Measurements from ENCODE around the gene KMT2C.

The KMT2C gene

DNA sequence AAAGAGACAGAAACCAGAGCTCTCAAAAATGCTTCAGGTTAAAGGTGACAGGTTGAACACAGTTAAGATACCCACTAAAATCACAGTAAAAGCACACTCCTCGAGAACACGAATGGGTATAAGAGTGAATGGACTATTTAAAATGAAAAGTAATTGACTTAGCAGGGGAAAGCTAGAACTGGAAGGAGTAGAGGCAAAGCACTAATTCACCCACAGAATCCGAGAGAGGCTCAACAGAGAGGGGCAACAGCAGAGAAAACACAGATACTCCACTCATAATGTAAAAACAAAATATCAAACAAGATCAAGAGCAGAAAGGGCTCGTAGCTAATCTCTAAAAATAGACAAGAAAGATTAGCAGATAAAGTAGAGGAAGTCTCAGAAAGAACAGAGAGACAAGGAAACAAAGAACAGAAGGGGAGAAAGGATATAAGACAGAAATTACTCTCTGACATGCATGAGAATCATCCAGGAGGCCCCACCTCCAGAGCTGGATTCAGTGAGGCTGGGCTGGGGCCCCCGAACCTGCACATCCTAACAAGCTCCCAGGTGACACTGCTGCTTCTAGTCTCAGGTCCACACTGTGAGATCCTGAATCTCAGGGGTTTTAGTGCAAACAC is 292.7 kb downstream of the KMT2C start:
- POLR2A ChIA-PET: no interaction called here
- TF ChIP-seq GLI2 (tag by site-specific recombination; IDR thresholded peaks at IDR 0.05; ENCODE audit: borderline replicate concordance, low read depth) (no peak), WT1 (tag by site-specific recombination; IDR thresholded peaks at IDR 0.05) (no peak), MEIS1 (CRISPR knock-in tag; IDR thresholded peaks at IDR 0.05; ENCODE audit: borderline replicate concordance) (no peak), ZSCAN30 (tag by site-specific recombination; IDR thresholded peaks at IDR 0.05) (no peak), ZNF138 (tag by site-specific recombination; IDR thresholded peaks at IDR 0.05; ENCODE audit: borderline replicate concordance) (no peak), ZNF530 (tag by site-specific recombination; IDR thresholded peaks at IDR 0.05; ENCODE audit: low read depth) (no peak), ZNF76 (tag by site-specific recombination; IDR thresholded peaks at IDR 0.05; ENCODE audit: borderline replicate concordance, low read depth) (no peak), ZNF394 (tag by site-specific recombination; IDR thresholded peaks at IDR 0.05; ENCODE audit: borderline replicate concordance) (no peak), KLF16 (tag by site-specific recombination; IDR thresholded peaks at IDR 0.05) (no peak), ZNF664 (tag by site-specific recombination; IDR thresholded peaks at IDR 0.05) (no peak), ZNF133 (tag by site-specific recombination; IDR thresholded peaks at IDR 0.05) (no peak), ZNF701 (tag by site-specific recombination; IDR thresholded peaks at IDR 0.05) (no peak)
- TF ChIP-seq, protein P1, sequence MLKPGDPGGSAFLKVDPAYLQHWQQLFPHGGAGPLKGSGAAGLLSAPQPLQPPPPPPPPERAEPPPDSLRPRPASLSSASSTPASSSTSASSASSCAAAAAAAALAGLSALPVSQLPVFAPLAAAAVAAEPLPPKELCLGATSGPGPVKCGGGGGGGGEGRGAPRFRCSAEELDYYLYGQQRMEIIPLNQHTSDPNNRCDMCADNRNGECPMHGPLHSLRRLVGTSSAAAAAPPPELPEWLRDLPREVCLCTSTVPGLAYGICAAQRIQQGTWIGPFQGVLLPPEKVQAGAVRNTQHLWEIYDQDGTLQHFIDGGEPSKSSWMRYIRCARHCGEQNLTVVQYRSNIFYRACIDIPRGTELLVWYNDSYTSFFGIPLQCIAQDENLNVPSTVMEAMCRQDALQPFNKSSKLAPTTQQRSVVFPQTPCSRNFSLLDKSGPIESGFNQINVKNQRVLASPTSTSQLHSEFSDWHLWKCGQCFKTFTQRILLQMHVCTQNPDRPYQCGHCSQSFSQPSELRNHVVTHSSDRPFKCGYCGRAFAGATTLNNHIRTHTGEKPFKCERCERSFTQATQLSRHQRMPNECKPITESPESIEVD (tag by site-specific recombination; IDR thresholded peaks at IDR 0.05): no peak
- no peaks in the 10 kb centered on the region for H3K4me1 ChIP-seq (ENCODE audit: control insufficient read depth, insufficient read depth, low read length)
- no peak overlapping the region for H3K27ac ChIP-seq (ENCODE audit: extremely low read depth, low read depth, low read length)
- H3K4me3 ChIP-seq (ENCODE audit: low read depth, low read length): no peak overlapping the region
- H3K9me3 ChIP-seq (ENCODE audit: control insufficient read depth, insufficient read depth, low read depth, low read length): no peaks in the 10 kb centered on the region
- H3K36me3 ChIP-seq (ENCODE audit: control insufficient read depth in 2 of 2, insufficient read depth in 1 of 2, low read length in 2 of 2): peaks cover 17 to 93% of the 10 kb centered on the region in 2 experiments
- CTCF ChIA-PET: interaction anchor here (0.8 kb wide), 1 partner anchor 18 kb away, joined by 3 read pairs; no protein-coding TSS in a partner anchor

DNA sequence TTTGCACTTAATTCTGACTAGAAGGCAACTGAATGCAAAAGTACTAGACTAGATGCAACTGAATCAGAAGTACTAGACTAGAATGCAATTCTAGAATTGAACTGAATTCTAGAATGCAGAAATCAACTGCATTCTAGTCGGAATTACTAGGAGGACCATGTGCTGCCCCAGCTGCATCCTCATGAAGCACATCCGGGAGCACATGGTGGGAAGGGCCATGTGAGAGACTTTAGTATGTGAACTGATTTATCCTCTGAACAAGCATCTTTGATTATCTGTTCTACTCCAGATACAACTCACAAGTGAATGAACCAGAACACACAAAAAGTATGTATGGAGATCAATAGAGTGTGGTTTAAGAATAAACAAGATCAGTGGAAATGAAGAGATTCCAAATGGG is 295.2 kb downstream of the KMT2C start:
- no peak overlapping the region for H3K27ac ChIP-seq (ENCODE audit: extremely low read depth, low read depth, low read length)
- H3K4me3 ChIP-seq (ENCODE audit: low read depth, low read length): no peak overlapping the region
- POLR2A ChIA-PET: no interaction called here
- CTCF ChIA-PET: no interaction called here
- peaks cover 2 to 92% of the 10 kb centered on the region in 2 experiments; a peak in 1 of 3 replicates for H3K36me3 ChIP-seq (ENCODE audit: control insufficient read depth in 2 of 2, insufficient read depth in 1 of 2, low read length in 2 of 2)
- no peaks in the 10 kb centered on the region for H3K4me1 ChIP-seq (ENCODE audit: control insufficient read depth, insufficient read depth, low read length)
- TF ChIP-seq, protein P2, sequence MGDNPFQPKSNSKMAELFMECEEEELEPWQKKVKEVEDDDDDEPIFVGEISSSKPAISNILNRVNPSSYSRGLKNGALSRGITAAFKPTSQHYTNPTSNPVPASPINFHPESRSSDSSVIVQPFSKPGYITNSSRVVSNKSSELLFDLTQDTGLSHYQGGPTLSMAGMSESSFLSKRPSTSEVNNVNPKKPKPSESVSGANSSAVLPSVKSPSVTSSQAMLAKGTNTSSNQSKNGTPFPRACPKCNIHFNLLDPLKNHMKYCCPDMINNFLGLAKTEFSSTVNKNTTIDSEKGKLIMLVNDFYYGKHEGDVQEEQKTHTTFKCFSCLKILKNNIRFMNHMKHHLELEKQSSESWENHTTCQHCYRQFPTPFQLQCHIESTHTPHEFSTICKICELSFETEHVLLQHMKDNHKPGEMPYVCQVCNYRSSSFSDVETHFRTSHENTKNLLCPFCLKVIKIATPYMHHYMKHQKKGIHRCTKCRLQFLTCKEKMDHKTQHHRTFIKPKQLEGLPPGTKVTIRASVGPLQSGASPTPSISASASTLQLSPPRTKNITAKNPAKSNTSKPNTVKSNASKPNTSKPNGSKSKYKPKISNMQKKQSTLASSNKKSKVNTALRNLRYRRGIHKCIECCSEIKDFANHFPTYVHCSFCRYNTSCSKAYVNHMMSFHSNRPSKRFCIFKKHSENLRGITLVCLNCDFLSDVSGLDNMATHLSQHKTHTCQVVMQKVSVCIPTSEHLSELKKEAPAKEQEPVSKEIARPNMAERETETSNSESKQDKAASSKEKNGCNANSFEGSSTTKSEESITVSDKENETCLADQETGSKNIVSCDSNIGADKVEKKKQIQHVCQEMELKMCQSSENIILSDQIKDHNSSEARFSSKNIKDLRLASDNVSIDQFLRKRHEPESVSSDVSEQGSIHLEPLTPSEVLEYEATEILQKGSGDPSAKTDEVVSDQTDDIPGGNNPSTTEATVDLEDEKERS (tag by site-specific recombination; IDR thresholded peaks at IDR 0.05): no peak
- TF ChIP-seq ZNF121 (tag by site-specific recombination; IDR thresholded peaks at IDR 0.05) (no peak), YY1 (tag by site-specific recombination; IDR thresholded peaks at IDR 0.05) (no peak), KLF1 (tag by site-specific recombination; IDR thresholded peaks at IDR 0.05) (no peak), ZNF48 (tag by site-specific recombination; IDR thresholded peaks at IDR 0.05) (no peak), KLF10 (tag by site-specific recombination; IDR thresholded peaks at IDR 0.05) (no peak), BCL11B (tag by site-specific recombination; IDR thresholded peaks at IDR 0.05; ENCODE audit: low read depth) (no peak), ZNF335 (tag by site-specific recombination; conservative IDR thresholded peaks at IDR 0.05) (no peak), SCRT2 (tag by site-specific recombination; IDR thresholded peaks at IDR 0.05) (no peak), SP2 (tag by site-specific recombination; IDR thresholded peaks at IDR 0.05) (no peak), ZNF350 (tag by site-specific recombination; IDR thresholded peaks at IDR 0.05) (no peak), GLI2 (tag by site-specific recombination; IDR thresholded peaks at IDR 0.05; ENCODE audit: borderline replicate concordance, low read depth) (no peak), ZNF677 (tag by site-specific recombination; IDR thresholded peaks at IDR 0.05) (no peak), HOXD13 (CRISPR knock-in tag; IDR thresholded peaks at IDR 0.05; ENCODE audit: borderline replicate concordance) (no peak), KLF7 (tag by site-specific recombination; IDR thresholded peaks at IDR 0.05; ENCODE audit: borderline replicate concordance) (no peak)
- TF ChIP-seq, protein P3, sequence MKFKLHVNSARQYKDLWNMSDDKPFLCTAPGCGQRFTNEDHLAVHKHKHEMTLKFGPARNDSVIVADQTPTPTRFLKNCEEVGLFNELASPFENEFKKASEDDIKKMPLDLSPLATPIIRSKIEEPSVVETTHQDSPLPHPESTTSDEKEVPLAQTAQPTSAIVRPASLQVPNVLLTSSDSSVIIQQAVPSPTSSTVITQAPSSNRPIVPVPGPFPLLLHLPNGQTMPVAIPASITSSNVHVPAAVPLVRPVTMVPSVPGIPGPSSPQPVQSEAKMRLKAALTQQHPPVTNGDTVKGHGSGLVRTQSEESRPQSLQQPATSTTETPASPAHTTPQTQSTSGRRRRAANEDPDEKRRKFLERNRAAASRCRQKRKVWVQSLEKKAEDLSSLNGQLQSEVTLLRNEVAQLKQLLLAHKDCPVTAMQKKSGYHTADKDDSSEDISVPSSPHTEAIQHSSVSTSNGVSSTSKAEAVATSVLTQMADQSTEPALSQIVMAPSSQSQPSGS (tag by site-specific recombination; IDR thresholded peaks at IDR 0.05; ENCODE audit: low read depth): no peak
- no peaks in the 10 kb centered on the region for H3K9me3 ChIP-seq (ENCODE audit: control insufficient read depth, insufficient read depth, low read depth, low read length)
